ENCODE measurements around the gene SELENOW. TPM values are rescaled to one million over a fixed set of nuclear protein-coding genes. Genes with fewer than 3 reads are reported as not detected.
"Not testable (repeated sequence)": the region's sequence is repeated elsewhere in the genome, so short reads cannot be mapped to it uniquely, and the experiment has no call there.

The SELENOW gene
- total RNA-seq (2014; rRNA removed; shearing (Covaris generic)): 124 and 165 TPM in 2 replicates
- polyA plus RNA-seq (2015; cell fraction: cytosol; rRNA removed): 174 and 278 TPM in 2 replicates
- polyA plus RNA-seq (2015; cell fraction: nucleus; rRNA removed): 47.1 and 57.5 TPM in 2 replicates

DNA sequence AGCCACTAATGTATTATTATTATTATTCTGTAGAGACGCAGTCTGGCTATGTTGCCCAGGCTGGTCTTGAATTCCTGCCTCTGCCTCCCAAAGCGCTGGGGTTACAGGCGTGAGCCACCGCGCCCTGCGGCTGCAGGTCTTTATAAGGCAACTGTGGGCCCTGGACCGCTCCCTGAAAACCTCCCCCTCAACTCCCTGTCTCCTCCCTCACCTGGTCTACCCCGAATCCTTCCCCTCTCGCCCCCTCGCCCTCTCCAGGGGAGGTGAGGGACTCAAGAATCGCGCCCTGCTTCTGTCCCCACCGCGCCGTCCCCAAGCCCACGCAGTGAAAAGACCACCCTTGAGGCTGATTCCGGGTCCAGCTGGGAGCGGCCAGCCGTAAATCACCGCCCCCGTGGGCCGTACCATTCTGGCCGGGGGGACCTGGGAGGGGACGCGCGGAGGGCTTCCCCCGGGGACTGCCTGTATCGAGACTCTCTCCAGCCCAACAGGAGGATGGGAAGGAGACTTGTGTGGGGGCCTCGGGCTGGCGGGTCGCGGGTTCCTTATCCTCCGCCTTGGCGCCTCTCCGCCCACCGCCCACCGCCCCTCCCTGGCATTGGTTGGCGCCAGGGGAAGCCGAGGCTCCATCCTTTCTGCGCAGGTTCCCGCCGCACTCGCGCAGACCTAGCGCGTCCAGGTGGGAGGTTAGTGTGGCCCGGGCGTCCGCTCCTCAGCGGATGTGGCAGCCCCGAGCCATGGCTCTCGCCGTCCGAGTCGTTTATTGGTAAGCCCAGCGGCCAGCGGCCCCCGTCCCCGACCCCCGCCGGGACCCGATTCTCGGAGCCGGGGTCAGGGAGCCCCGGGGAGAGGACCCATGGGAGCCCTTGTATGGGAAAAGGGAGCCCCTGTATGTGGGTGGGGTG, at the start of gene SELENOW:
Gene SELENOW, plus strand, starts transcription at position 655 of the 905 bp plus-strand sequence. Its CDS starts 83 bp downstream, at position 738.
- DNase-seq (ENCODE audit: low read depth): peak; percentile 60

DNA sequence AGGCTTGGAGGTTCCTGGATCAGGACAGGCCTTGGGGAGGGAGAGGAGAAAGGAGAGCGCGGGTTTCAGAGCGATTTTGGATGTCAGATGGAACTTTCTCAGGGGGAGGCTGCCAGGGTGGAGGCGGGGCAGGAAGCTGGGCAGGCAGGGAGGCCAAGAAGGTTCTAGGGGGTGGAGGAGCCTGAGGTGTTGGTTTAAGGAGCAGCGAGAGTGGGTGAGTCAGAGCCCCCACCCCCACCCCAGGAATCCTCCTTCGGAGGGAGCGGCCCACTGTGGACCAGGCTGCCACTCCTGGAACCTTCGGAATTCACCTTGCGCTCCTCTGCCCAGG, 49.1 kb upstream of the SELENOW start:
- peak; percentile 93 for DNase-seq (ENCODE audit: low read depth)

DNA sequence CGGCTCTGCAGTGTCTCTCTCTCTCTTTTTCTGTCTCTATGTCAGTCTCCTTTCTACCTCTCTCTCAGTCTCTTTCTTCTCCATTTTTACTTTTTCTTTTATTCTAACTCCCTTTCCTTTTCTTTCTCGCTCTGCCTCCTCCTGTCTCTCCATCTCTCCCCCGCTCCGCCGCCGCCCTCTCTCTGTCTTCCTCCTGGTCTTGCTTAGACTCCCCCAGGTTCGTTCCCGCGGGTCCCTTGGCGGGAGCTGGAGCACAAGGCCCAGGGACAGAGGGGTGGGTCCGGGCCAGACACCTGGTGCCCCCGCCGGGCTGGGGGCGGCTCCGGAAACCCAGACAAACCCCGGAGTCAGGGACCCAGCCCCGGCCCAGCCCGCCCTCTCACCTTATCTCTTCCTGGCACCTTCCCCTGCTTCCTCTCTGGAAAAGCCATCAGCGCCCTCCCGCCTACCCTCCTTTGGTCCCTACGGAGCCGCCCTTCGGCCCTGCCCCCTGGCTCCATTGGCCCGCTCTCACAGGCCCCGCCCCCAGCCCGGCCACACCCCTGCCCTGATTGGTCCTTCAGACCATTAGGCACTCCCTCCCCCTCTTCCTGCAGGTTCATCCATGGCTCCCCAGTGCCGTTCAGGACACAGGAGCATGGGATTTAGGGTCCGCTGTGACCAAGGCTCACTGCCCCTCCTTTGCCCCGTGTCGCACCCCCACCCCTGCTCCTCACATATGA, 48.5 kb upstream of the SELENOW start:
- DNase-seq (ENCODE audit: low read depth): no peak

DNA sequence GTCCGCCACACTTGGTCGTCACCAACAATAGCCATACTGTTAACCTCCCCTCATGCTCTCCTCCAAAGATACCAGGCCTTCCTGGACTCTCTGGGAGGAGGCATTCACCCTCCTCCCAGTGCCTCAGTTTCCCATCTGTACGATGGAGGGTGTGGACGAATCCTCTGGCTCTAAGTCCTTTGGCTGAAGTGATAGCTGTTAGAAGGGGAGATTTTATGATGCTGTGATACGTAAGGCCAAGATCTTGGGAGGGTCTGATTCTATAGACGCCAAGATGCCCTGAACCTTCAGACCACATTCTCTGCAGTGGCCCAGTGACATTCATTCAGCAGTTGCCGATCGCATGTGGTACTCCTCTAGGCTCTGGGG, 48.0 kb upstream of the SELENOW start:
- DNase-seq (ENCODE audit: low read depth): no peak

DNA sequence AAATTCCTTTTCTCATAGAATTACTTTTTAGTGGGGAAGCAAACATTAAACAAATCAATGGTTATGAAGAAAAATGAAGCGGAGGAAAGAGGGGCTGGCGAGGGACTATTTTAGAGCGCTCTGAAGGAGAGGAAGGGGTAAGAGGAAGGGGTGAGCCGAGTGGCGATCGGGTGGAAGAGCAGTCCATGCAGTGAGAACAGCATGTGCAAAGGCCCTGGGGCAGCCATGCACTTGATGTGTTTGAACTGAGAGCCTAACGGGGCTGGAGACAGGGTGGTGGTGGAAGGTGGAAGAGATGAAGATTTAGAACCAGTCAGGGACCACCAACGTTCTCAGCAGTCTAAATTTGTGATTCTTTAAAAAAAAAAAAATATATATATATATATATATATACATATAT, 47.6 kb upstream of the SELENOW start:
- no peak for DNase-seq (ENCODE audit: low read depth)

DNA sequence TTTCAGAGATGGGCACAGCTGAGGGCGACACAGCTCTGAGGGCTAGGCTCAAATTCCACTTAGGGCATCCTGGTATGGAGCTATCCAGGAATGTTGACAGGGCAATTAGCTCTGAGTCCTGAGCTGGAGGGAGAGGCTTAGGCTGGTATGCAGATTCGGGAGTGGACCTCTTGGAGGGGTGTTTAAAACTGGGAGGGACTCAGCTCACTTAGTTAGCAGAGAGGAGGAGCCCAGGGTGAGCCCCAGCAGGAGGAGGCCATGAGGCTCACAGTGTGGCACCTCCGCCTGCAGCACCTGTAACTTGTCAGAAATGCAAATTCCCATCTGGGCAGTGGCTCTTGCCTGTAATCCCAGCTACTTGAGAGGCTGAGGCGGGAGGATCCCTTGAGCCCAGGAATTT, 43.4 kb upstream of the SELENOW start:
- no peak for DNase-seq (ENCODE audit: low read depth)

GRCh38 chr19:47740866-47741519, 37.5 kb upstream of the SELENOW start:
- DNase-seq (ENCODE audit: low read depth): no peak

GRCh38 chr19:47741544-47742140, 36.9 kb upstream of the SELENOW start:
- no peak for DNase-seq (ENCODE audit: low read depth)

GRCh38 chr19:47742634-47743033, 35.9 kb upstream of the SELENOW start:
- no peak for DNase-seq (ENCODE audit: low read depth)

DNA sequence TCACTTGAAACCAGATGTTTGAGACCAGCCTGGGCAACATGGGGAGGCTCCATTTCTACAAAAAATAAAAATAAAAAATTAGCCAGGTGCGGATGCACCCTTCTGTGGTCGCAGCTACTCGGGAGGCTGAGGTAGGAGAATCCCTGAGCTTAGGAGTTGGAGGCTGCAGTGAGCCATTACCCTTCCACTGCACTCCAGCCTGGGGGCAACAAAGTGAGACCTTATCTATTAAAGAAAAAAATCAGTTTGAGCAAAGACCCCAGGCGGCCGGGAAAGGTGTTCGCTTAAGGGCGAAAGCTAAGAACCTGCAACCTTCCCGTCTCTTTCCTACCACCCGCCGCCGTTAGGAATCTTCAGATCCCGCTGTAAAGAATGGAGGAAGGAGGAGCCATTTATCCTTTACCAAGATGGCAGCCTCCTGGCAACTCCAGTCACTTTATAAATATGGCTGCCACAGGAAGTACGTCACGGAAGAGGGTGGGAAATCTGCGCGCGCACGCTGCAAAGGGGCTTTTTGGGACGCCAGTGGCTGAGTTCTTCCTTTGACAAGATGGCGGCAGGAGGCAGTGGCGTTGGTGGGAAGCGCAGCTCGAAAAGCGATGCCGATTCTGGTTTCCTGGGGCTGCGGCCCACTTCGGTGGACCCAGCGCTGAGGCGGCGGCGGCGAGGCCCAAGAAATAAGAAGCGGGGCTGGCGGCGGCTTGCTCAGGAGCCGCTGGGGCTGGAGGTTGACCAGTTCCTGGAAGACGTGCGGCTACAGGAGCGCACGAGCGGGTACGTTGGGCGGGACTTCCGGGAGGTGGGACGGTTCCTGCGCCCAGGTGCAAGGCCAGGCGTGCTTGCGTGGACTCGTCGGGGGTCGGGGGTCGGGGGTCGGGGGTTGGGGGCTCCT, 33.2 kb upstream of the SELENOW start, which contains the start of gene NOP53:
Gene NOP53, plus strand, starts transcription at position 537 of the 892 bp plus-strand sequence. Its CDS starts 14 bp downstream, at position 551.
- DNase-seq (ENCODE audit: low read depth): peak; percentile 94

- not testable (repeated sequence) for DNase-seq (ENCODE audit: low read depth)
Measured at GRCh38 chr19:47746129-47746528, 32.4 kb upstream of the SELENOW start.

GRCh38 chr19:47749326-47749725, 29.2 kb upstream of the SELENOW start:
- no peak for DNase-seq (ENCODE audit: low read depth)

DNA sequence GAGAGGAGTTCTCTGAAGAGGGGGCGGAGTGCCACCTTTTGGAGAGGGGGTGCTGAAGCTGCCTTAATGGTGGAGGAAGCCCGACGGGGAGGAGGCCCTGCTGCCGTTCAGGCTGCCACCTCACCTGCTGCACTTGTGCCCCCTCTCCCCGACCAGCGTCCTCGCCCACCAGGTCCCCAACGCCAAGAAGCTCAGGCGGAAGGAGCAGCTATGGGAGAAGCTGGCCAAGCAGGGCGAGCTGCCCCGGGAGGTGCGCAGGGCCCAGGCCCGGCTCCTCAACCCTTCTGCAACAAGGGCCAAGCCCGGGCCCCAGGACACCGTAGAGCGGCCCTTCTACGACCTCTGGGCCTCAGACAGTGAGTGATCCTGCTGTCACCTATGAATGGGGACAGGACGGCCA, 27.8 kb upstream of the SELENOW start:
- no peak for DNase-seq (ENCODE audit: low read depth)

DNA sequence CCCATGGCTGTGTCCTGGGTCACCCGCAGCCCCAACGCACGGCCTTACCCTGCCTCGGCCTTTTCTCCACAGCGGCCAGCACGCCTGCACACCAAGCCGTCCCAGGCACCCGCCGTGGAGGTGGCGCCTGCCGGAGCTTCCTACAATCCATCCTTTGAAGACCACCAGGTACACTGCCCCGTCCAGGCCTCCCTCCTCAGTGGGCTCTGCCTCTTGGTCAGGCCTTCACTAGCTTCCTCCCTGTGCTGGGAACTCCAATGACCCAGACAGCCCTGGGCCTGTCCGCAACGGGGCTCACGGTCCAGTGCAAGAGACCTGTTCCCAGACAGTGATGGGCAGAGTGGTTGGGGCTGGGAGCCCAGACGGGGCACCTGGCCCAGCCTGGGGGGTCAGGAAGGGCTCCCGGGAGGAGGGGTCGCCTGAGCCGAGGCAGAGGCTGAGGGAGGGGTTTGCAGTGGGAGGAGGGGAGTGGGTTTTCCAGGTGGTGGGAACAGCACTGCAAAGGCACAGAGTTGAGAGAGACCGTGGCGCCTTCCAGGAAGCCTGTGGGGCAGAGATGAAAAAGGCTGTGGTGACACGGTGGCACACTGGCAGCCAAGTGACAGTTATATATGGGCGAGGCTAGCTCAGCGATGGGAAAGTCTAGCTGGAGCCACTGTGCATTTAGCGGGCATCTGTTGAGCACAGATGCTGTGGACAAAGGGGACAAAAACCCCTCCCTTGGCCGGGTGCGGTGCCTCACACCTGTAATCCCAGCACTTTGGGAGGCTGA, 25.9 kb upstream of the SELENOW start:
- DNase-seq (ENCODE audit: low read depth): no peak

GRCh38 chr19:47754206-47755064, 24.1 kb upstream of the SELENOW start:
- no peak for DNase-seq (ENCODE audit: low read depth)

DNA sequence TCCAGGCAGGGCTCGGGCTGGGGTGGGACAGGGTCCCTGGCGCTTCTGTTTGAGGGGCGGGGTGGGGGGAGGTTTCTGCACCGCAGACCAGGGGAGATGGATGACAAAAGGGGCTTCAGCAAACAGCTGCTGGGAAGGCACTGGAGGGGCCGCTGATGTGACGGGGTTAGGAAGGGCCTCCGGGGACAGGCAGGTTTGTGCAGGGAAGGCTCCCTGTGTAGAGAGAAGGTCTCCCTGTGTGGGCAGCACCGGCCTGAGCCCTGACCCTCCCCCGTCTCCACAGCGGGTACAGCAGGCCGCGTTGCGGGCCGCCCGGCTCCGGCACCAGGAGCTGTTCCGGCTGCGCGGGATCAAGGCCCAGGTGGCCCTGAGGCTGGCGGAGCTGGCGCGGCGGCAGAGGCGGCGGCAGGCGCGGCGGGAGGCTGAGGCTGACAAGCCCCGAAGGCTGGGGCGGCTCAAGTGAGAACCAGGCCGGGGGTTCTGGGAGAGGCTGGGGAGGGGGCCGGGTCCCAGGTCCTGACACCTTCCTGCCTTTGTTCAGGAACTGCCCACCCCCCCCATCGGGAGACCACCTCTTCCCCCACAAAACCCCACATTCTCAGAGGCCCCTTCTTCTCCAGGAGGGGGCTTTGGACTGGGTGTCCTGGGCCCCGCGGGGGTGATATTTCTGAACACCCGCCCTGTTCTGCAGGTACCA, 23.3 kb upstream of the SELENOW start:
- DNase-seq (ENCODE audit: low read depth): no peak

DNA sequence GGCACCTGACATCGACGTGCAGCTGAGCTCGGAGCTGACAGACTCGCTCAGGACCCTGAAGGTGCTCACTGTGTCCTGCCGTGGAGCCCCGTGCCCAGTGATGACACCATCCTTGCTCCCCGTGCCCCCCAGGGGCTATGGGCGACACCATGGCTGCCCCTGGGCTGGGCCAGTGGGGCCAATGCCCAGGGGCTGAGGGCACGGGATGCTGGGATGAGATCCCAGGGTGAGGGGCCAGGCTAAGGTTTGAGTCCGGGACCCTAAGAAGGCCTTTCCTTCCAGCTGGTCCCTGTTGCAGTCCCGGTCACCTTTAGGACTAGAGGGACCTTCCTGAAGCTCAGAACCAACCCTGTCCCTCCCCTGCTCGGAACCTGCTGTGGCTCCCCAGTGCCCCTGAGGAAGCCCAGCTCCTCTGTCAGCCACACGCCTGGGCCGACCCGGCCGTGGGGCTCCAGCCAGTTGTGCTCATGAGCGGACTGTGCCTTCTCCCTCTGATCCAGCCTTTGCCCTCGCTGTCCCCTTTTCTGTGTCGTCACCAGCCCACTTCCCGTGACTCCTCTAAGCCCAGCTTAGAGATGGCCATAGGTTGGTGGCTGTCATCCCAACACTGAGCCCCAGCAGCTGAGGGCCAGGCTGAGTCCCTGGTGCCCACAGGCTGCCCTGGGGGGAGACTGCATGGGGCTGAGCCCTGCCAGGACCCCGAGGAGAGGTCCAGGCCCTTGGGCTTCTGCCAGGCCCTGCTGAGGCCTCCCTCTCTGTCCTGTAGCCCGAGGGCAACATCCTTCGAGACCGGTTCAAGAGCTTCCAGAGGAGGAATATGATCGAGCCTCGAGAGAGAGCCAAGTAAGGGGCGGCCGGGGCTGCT, 22.5 kb upstream of the SELENOW start:
- DNase-seq (ENCODE audit: low read depth): no peak
